SJCRH30 (cell line): ENCODE data around the gene ACACB. TPM values are rescaled to one million over a fixed set of nuclear protein-coding genes. Genes with fewer than 3 reads are reported as not detected.
"Not testable (repeated sequence)": the region's sequence is repeated elsewhere in the genome, so short reads cannot be mapped to it uniquely, and the experiment has no call there.

Experiments used
- DNase-seq, 2 experiments: peaks; one replicate each; pipeline ENCODE4 v3.0.0-alpha.2; 2015 to 2020
- H3K27ac ChIP-seq: fragments of 250-450 bp; sonication (Bioruptor Pico); 2 replicates; pipeline ENCODE4 v1.5.1; 2020; ENCODE audit warnings: mild to moderate bottlenecking, moderate library complexity
- H3K27me3 ChIP-seq: fragments of 250-450 bp; sonication (Bioruptor Pico); 2 replicates; pipeline ENCODE4 v1.5.1; 2020; ENCODE audit warnings: mild to moderate bottlenecking, moderate library complexity
- H3K36me3 ChIP-seq: fragments of 250-450 bp; sonication (Bioruptor Pico); 2 replicates; pipeline ENCODE4 v1.5.1; 2020; ENCODE audit warnings: mild to moderate bottlenecking, moderate library complexity
- H3K4me1 ChIP-seq: fragments of 250-450 bp; sonication (Bioruptor Pico); 2 replicates; pipeline ENCODE4 v1.5.1; 2020; ENCODE audit warnings: mild to moderate bottlenecking, moderate library complexity
- H3K4me3 ChIP-seq: fragments of 250-450 bp; sonication (Bioruptor Pico); 2 replicates; pipeline ENCODE4 v1.5.1; 2020; ENCODE audit warnings: mild to moderate bottlenecking, moderate library complexity
- H3K9me3 ChIP-seq: fragments of 250-450 bp; sonication (Bioruptor Pico); replicated peaks from 2 replicates; pipeline ENCODE4 v1.5.1; 2020; ENCODE audit warnings: mild to moderate bottlenecking, moderate library complexity
- total RNA-seq: library from RNA; depleted of rRNA; stranded (reverse); fragments of >200 nt; shearing (Covaris generic); gene quantifications from 2 replicates; pipeline ENCODE4 v1.2.3, GENCODE V29; 2014

ACACB gene
- total RNA-seq, 1 experiment from 2014 or later: 3.3 TPM

GRCh38 chr12:109144224-109144623, 27.8 kb downstream of the ACACB start:
- no peaks in the 10 kb centered on the region for H3K9me3 ChIP-seq
- no peaks in the 10 kb centered on the region for H3K27me3 ChIP-seq
- H3K4me3 ChIP-seq: no peak overlapping the region
- H3K36me3 ChIP-seq: no peaks in the 10 kb centered on the region
- H3K27ac ChIP-seq: no peak overlapping the region
- DNase-seq: no peak
- no peaks in the 10 kb centered on the region for H3K4me1 ChIP-seq

- not testable (repeated sequence) for H3K27ac ChIP-seq, H3K27me3 ChIP-seq, H3K4me1 ChIP-seq, H3K36me3 ChIP-seq, H3K9me3 ChIP-seq, DNase-seq, H3K4me3 ChIP-seq
These were observed 30.7 kb downstream of the ACACB start for GRCh38 chr12:109147126-109147525.

GRCh38 chr12:109147954-109148353, 31.6 kb downstream of the ACACB start:
- Histone ChIP-seq H3K27ac (no peak overlapping the region), H3K4me3 (no peak overlapping the region), H3K4me1 (no peaks in the 10 kb centered on the region), H3K36me3 (no peaks in the 10 kb centered on the region), H3K9me3 (no peaks in the 10 kb centered on the region), H3K27me3 (no peaks in the 10 kb centered on the region)
- no peak for DNase-seq

GRCh38 chr12:109150124-109150640, 33.8 kb downstream of the ACACB start:
- Histone ChIP-seq H3K4me1 (no peaks in the 10 kb centered on the region), H3K9me3 (no peaks in the 10 kb centered on the region), H3K36me3 (no peaks in the 10 kb centered on the region), H3K27ac (no peak overlapping the region), H3K27me3 (peaks cover 11% of the 10 kb centered on the region), H3K4me3 (no peak overlapping the region)
- no peak for DNase-seq

GRCh38 chr12:109151457-109151856, 35.1 kb downstream of the ACACB start:
- Histone ChIP-seq H3K4me1 (no peaks in the 10 kb centered on the region), H3K9me3 (no peaks in the 10 kb centered on the region), H3K27me3 (peaks cover 11% of the 10 kb centered on the region), H3K4me3 (no peak overlapping the region), H3K27ac (no peak overlapping the region), H3K36me3 (no peaks in the 10 kb centered on the region)
- no peak for DNase-seq

GRCh38 chr12:109153821-109154441, 37.5 kb downstream of the ACACB start:
- Histone ChIP-seq H3K27me3 (peaks cover 11% of the 10 kb centered on the region), H3K9me3 (no peaks in the 10 kb centered on the region), H3K27ac (no peak overlapping the region), H3K4me1 (no peaks in the 10 kb centered on the region), H3K4me3 (peak overlapping the region; percentile 66), H3K36me3 (no peaks in the 10 kb centered on the region)
- DNase-seq: no peak

GRCh38 chr12:109154451-109155438, 38.4 kb downstream of the ACACB start:
- Histone ChIP-seq H3K27ac (no peak overlapping the region), H3K4me3 (peak overlapping the region; percentile 66), H3K27me3 (peaks cover 11% of the 10 kb centered on the region), H3K9me3 (no peaks in the 10 kb centered on the region), H3K4me1 (no peaks in the 10 kb centered on the region), H3K36me3 (no peaks in the 10 kb centered on the region)
- peak; percentile 61 to 73 for DNase-seq

- Histone ChIP-seq H3K4me1 (no peaks in the 10 kb centered on the region), H3K27ac (no peak overlapping the region)
These were observed 39.6 kb downstream of the ACACB start for GRCh38 chr12:109156036-109156435.

GRCh38 chr12:109156586-109156985, 40.2 kb downstream of the ACACB start:
- Histone ChIP-seq H3K36me3 (no peaks in the 10 kb centered on the region), H3K27me3 (peaks cover 11% of the 10 kb centered on the region), H3K27ac (no peak overlapping the region), H3K9me3 (no peaks in the 10 kb centered on the region), H3K4me1 (no peaks in the 10 kb centered on the region), H3K4me3 (no peak overlapping the region)
- DNase-seq: no peak

More at GRCh38 chr12:109156036-109156435, 39.6 kb downstream of the ACACB start:
- no peaks in the 10 kb centered on the region for H3K9me3 ChIP-seq
- H3K36me3 ChIP-seq: no peaks in the 10 kb centered on the region
- H3K27me3 ChIP-seq: peaks cover 11% of the 10 kb centered on the region
- no peak for DNase-seq
- H3K4me3 ChIP-seq: no peak overlapping the region

- Histone ChIP-seq H3K4me3 (no peak overlapping the region), H3K27me3 (peaks cover 11% of the 10 kb centered on the region), H3K4me1 (no peaks in the 10 kb centered on the region), H3K9me3 (no peaks in the 10 kb centered on the region), H3K27ac (no peak overlapping the region), H3K36me3 (no peaks in the 10 kb centered on the region)
- no peak for DNase-seq
These were observed 41.6 kb downstream of the ACACB start for GRCh38 chr12:109157986-109158385.

GRCh38 chr12:109160433-109160832, 44.0 kb downstream of the ACACB start:
- DNase-seq: no peak
- no peaks in the 10 kb centered on the region for H3K9me3 ChIP-seq
- H3K4me1 ChIP-seq: no peaks in the 10 kb centered on the region
- H3K36me3 ChIP-seq: no peaks in the 10 kb centered on the region
- no peak overlapping the region for H3K27ac ChIP-seq
- no peaks in the 10 kb centered on the region for H3K27me3 ChIP-seq
- H3K4me3 ChIP-seq: no peak overlapping the region

GRCh38 chr12:109160873-109161272, 44.5 kb downstream of the ACACB start:
- Histone ChIP-seq H3K4me3 (no peak overlapping the region), H3K4me1 (no peaks in the 10 kb centered on the region), H3K36me3 (no peaks in the 10 kb centered on the region), H3K9me3 (no peaks in the 10 kb centered on the region), H3K27ac (no peak overlapping the region), H3K27me3 (no peaks in the 10 kb centered on the region)
- no peak for DNase-seq

- Histone ChIP-seq H3K9me3 (no peaks in the 10 kb centered on the region), H3K27me3 (no peaks in the 10 kb centered on the region), H3K4me3 (no peak overlapping the region), H3K4me1 (no peaks in the 10 kb centered on the region), H3K27ac (no peak overlapping the region), H3K36me3 (no peaks in the 10 kb centered on the region)
- no peak for DNase-seq
These were observed 46.2 kb downstream of the ACACB start for GRCh38 chr12:109162551-109162950.

GRCh38 chr12:109163167-109163566, 46.8 kb downstream of the ACACB start:
- H3K4me1 ChIP-seq: no peaks in the 10 kb centered on the region
- no peak overlapping the region for H3K4me3 ChIP-seq
- H3K9me3 ChIP-seq: no peaks in the 10 kb centered on the region
- H3K36me3 ChIP-seq: no peaks in the 10 kb centered on the region
- H3K27me3 ChIP-seq: no peaks in the 10 kb centered on the region
- no peak for DNase-seq
- H3K27ac ChIP-seq: no peak overlapping the region

GRCh38 chr12:109165599-109165998, 49.2 kb downstream of the ACACB start:
- H3K27ac ChIP-seq: no peak overlapping the region
- no peak for DNase-seq

More at GRCh38 chr12:109165599-109165998, 49.2 kb downstream of the ACACB start:
- H3K4me3 ChIP-seq: no peak overlapping the region
- no peaks in the 10 kb centered on the region for H3K36me3 ChIP-seq
- H3K4me1 ChIP-seq: 0 out of 2 replicates have a peak, but pooled peaks cover 3% of the 10 kb centered on the region
- H3K27me3 ChIP-seq: no peaks in the 10 kb centered on the region
- H3K9me3 ChIP-seq: no peaks in the 10 kb centered on the region
